ENCODE measurements around the gene FRMD3.

The FRMD3 gene

DNA sequence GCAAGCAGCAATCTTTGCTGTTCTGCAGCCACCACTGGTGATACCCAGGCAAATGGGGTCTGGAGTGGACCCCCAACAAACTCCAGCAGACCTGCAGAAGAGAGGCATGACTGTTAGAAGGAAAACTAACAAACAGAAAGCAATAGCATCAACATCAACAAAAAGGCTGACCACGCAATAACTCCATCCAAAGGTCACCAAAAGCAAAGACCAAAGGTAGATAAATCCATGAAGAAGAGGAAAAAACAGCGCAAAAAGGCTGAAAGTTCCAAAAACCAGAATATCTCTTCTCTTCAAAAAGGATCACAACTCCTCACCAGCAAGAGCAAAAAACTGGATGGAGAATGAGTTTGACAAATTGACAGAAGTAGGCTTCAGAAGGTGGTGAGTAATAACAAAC is 23.4 kb downstream of the FRMD3 start:
- DNase-seq (ENCODE audit: low spot score), result no peak
- TF ChIP-seq, protein P1, sequence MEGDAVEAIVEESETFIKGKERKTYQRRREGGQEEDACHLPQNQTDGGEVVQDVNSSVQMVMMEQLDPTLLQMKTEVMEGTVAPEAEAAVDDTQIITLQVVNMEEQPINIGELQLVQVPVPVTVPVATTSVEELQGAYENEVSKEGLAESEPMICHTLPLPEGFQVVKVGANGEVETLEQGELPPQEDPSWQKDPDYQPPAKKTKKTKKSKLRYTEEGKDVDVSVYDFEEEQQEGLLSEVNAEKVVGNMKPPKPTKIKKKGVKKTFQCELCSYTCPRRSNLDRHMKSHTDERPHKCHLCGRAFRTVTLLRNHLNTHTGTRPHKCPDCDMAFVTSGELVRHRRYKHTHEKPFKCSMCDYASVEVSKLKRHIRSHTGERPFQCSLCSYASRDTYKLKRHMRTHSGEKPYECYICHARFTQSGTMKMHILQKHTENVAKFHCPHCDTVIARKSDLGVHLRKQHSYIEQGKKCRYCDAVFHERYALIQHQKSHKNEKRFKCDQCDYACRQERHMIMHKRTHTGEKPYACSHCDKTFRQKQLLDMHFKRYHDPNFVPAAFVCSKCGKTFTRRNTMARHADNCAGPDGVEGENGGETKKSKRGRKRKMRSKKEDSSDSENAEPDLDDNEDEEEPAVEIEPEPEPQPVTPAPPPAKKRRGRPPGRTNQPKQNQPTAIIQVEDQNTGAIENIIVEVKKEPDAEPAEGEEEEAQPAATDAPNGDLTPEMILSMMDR (IDR thresholded peaks at IDR 0.05; ENCODE audit: extremely low read depth, insufficient read depth, missing control alignments), result no peak
- in situ Hi-C loops (cut with MboI; ENCODE audit: low pct_unique_long_range_greater_than_20kb, low sequenced_read_pairs, unreplicated experiment), result no loop called here

DNA sequence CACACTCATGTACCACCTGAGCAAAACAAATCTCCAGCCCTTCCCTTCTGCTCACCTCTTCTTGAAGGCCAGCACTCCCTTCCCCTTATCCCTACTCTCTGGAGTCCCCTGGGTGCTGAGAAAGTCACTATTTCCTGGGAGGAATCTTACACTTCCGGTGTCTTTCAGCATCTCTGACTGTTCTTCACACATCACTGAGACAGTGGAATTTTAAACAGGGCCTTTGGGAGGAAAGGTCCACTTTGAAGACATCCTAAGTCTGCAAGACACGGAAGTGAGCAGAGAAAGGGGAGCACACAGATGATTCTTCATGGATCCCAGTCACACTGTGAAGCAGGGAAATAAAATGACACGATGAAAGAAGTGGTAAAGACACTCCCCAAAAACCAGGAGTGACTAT is 25.6 kb downstream of the FRMD3 start:
- TF ChIP-seq, protein P1 (IDR thresholded peaks at IDR 0.05; ENCODE audit: extremely low read depth, insufficient read depth, missing control alignments), result no peak
- DNase-seq (ENCODE audit: low spot score), result no peak
- in situ Hi-C loops (cut with MboI; ENCODE audit: low pct_unique_long_range_greater_than_20kb, low sequenced_read_pairs, unreplicated experiment), result no loop called here

DNA sequence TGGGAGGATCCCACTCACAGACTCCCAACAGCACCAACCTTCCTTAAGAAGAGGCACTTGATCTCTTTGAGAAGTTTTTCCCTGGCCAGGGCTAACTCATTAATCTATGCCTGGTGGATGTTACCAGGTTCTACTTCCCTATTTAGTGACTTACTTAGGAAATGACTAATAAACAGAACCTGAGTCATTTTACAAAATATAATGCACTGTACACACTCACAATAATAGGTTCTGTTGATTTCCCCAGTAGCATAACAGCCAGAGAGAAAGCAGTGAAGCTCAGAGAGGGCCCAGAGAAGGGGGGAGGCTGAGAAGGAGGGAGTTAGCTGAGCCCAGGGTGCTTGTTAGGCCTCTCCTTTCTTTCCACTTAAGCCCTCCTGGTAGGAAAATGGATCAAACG is 27.1 kb downstream of the FRMD3 start:
- in situ Hi-C loops (cut with MboI; ENCODE audit: low pct_unique_long_range_greater_than_20kb, low sequenced_read_pairs, unreplicated experiment), result no loop called here
- peak; percentile 21 for DNase-seq (ENCODE audit: low spot score)
- TF ChIP-seq, protein P1 (IDR thresholded peaks at IDR 0.05; ENCODE audit: extremely low read depth, insufficient read depth, missing control alignments), result no peak

DNA sequence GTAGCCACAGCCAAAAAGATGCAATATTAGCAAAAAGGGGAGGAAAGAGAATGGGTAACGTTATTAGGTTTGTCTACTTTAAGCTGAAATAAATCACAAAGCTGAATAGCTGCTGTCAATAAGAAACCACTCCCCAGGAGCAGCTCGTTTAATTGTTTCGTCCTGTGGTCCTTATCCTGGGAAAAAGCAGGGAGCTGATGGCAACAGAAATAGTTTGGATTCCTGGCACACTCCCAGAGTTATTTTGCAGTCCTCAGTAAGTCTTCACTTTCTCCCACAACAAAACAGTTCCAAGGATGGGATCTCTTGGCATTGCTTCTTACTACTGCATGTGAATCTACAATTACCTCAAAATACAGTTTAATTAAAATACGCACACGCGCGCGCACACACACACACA is 28.8 kb downstream of the FRMD3 start:
- in situ Hi-C loops (cut with MboI; ENCODE audit: low pct_unique_long_range_greater_than_20kb, low sequenced_read_pairs, unreplicated experiment), result no loop called here
- TF ChIP-seq, protein P1 (IDR thresholded peaks at IDR 0.05; ENCODE audit: extremely low read depth, insufficient read depth, missing control alignments), result no peak
- no peak for DNase-seq (ENCODE audit: low spot score)

DNA sequence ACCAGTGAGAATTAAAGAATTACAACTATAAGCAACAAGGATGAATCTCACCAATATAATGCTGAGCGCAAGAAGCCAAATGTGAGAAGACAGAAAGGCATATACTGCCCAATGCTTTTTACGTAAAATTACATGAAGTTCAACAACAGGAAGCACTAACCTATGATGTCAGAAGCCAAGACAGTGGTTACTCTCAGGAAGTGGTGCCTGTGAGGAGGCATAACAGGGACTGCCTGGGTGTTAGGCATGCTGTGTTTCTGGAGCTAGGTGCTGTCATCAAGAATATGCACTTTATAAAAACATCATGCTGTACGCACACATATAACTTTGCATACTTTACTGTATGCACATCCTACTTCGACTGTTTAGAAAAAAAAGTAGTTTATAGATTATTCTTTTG is 30.1 kb downstream of the FRMD3 start:
- TF ChIP-seq, protein P1 (IDR thresholded peaks at IDR 0.05; ENCODE audit: extremely low read depth, insufficient read depth, missing control alignments), result no peak
- DNase-seq (ENCODE audit: low spot score), result no peak
- in situ Hi-C loops (cut with MboI; ENCODE audit: low pct_unique_long_range_greater_than_20kb, low sequenced_read_pairs, unreplicated experiment), result no loop called here

DNA sequence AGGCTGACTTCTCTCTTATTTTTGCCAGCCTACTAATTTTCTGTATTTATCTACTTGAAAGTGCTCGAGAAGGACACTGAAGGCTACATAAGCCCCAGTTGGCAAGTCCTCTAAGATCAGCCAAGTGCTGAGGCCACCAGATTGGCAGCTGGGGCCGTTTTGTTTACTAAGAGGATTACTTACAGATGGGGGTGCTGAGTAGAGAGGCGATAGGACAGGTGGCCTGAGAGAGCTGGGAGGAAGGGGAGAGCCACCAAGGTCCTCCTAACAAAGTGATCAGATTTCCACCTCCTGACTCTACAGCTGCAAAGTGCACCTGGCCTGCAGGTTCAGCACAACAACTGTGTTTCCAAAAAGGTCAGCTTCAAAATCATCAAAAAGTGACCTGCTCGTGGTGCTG is 32.9 kb downstream of the FRMD3 start:
- TF ChIP-seq, protein P1 (IDR thresholded peaks at IDR 0.05; ENCODE audit: extremely low read depth, insufficient read depth, missing control alignments), result no peak
- in situ Hi-C loops (cut with MboI; ENCODE audit: low pct_unique_long_range_greater_than_20kb, low sequenced_read_pairs, unreplicated experiment), result no loop called here
- DNase-seq (ENCODE audit: low spot score), result no peak

DNA sequence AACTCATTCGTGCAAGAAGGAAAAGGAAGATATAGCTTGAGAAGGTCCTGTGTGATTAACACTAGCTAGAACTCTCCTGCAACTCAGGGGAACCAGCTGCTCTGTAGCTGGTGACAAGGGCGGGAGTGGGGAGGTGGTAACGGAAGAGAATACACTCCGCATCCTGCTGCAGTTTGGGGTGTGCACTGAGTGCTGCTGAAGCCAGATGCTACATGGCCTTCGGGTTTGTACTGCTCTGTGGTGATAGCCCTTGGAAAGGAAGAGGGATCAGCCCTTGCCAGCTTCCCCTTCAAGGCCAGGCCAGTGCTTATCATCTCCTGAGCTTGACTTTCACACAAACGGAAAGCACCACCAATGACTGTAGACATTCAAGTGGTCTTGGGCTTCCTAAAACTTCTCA is 34.3 kb downstream of the FRMD3 start:
- in situ Hi-C loops (cut with MboI; ENCODE audit: low pct_unique_long_range_greater_than_20kb, low sequenced_read_pairs, unreplicated experiment), result no loop called here
- DNase-seq (ENCODE audit: low spot score), result no peak
- TF ChIP-seq, protein P1 (IDR thresholded peaks at IDR 0.05; ENCODE audit: extremely low read depth, insufficient read depth, missing control alignments), result no peak

All from GM13977 (cell line).